ENCODE data around the gene TRIM24.

TRIM24 gene

DNA sequence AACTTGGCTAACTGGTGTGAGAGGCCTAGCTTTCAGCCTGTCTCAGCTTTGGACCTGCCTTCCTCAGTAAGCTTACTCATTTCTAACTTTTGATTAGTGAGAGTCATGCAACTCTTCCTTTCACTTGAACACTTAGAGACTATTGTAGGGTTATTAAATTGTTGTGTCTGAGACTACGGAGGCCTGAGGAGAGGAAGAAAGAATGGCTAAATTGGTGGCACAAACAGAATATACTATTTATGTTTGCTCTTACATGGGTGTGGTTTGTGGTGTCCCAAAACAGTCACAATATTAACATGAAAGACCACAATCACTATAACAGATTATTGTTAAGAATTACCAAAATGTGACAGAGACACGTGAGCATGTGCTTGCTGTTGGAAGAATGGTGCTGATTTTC, 82.1 kb downstream of the TRIM24 start:
- peak; percentile 5 for DNase-seq (ENCODE audit: low spot score)

DNA sequence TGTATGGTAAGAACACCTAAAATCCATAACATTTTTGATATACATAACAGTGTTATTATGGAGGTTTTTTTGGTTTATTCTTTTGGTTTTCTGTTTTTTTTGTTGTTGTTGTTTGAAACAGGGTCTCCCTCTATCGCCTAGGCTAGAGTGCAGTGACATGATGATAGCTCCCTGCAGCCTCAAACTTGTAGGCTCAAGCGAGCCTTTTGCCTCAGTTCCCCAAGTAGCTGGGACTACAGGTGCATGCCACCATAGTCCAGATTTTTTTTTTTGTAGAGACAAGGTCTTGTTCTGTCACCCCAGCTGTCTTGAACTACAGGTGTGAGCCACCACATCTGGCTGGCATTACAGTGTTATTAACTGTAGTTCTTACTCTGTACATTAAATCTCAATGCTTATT, 83.7 kb downstream of the TRIM24 start:
- TF ChIP-seq, protein P1, sequence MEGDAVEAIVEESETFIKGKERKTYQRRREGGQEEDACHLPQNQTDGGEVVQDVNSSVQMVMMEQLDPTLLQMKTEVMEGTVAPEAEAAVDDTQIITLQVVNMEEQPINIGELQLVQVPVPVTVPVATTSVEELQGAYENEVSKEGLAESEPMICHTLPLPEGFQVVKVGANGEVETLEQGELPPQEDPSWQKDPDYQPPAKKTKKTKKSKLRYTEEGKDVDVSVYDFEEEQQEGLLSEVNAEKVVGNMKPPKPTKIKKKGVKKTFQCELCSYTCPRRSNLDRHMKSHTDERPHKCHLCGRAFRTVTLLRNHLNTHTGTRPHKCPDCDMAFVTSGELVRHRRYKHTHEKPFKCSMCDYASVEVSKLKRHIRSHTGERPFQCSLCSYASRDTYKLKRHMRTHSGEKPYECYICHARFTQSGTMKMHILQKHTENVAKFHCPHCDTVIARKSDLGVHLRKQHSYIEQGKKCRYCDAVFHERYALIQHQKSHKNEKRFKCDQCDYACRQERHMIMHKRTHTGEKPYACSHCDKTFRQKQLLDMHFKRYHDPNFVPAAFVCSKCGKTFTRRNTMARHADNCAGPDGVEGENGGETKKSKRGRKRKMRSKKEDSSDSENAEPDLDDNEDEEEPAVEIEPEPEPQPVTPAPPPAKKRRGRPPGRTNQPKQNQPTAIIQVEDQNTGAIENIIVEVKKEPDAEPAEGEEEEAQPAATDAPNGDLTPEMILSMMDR (IDR thresholded peaks at IDR 0.05; ENCODE audit: extremely low read depth, missing control alignments) = no peak
- no peak for DNase-seq (ENCODE audit: low spot score)

More for the DNA sequence above, 82.1 kb downstream of the TRIM24 start:
- TF ChIP-seq, protein P1 (IDR thresholded peaks at IDR 0.05; ENCODE audit: extremely low read depth, missing control alignments) = no peak

DNA sequence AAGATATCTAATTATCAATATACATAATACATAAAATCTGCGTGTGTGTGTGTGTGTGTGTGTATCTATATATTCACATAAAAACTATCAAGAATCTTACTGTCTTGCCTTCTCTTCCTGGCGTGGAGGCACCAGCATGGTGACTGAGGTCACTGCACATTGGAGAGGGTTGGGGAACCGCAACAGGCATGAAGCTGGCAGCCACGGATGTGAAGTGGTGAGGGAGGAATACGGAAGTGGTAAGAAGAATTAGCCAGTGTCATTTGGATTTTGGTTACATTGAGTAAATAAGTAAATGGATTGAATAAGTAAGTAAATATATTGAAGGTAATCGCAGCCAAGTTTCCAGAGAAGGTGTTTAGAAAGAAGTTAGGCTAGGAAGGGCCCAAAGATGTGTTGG, 85.1 kb downstream of the TRIM24 start:
- TF ChIP-seq, protein P1 (IDR thresholded peaks at IDR 0.05; ENCODE audit: extremely low read depth, missing control alignments) = no peak
- no peak for DNase-seq (ENCODE audit: low spot score)

DNA sequence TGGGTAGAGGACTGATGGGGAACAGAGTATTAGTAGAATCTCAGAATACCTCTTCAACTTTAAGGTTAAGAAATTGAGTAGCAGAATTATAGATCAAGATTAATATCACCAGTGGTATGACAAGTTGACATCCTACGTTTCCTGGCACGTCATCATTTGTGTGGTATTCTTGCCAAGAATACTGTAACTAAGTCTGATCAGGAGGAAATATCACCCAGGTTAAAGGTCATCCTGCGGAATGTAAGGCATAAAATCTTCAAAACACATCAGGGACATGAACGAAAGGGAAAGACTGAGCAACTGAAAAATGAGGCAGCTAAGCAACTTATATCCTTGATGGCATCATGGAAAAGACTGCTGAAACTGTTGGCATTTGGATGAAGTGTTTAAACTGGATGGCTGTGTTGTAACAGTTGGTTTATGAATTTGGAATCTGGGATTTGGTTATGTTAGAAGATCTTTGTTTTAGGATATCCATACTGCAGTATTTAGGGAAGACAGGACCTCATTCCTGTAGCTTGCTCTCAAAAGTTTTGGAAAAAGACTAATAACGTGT, 86.1 kb downstream of the TRIM24 start:
- TF ChIP-seq, protein P1 (IDR thresholded peaks at IDR 0.05; ENCODE audit: extremely low read depth, missing control alignments) = no peak
- DNase-seq (ENCODE audit: low spot score) = no peak

DNA sequence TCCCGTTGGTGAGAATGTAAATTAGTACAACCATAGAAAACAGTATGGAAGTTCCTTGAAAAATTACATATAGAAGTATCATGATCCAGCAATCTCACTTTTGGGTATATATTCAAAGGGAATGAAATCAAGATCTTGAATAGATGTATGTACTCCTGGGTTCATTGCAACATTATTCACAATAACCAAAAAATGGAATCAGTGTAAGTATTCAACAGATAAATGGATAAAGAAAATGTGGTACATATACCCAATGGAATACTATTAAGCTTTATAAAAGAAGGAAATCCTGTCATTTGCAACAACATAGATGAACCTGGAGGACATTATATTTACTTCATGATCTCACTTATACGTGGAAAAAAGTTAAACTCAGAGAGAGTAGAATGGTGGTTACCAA, 86.8 kb downstream of the TRIM24 start:
- TF ChIP-seq, protein P1 (IDR thresholded peaks at IDR 0.05; ENCODE audit: extremely low read depth, missing control alignments) = no peak
- no peak for DNase-seq (ENCODE audit: low spot score)

DNA sequence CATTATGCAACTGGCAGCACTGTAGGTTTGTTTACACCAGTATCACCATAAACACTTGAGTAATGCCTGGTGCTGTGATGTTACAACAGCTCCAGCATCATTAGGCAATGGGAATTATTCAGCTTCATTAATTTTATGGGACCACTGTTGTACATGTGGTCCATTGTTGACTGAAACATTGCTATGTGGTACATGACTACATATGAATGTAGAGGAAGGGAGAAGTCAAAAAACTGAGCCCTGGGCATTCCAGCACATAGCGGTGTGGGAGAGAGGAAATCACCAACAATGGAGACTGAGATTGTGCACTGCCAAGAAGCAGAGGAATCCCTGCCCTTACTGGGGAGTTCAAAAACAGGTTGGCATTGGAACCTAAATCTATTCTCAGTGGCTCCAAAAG, 89.0 kb downstream of the TRIM24 start:
- DNase-seq (ENCODE audit: low spot score) = no peak
- TF ChIP-seq, protein P1 (IDR thresholded peaks at IDR 0.05; ENCODE audit: extremely low read depth, missing control alignments) = no peak

DNA sequence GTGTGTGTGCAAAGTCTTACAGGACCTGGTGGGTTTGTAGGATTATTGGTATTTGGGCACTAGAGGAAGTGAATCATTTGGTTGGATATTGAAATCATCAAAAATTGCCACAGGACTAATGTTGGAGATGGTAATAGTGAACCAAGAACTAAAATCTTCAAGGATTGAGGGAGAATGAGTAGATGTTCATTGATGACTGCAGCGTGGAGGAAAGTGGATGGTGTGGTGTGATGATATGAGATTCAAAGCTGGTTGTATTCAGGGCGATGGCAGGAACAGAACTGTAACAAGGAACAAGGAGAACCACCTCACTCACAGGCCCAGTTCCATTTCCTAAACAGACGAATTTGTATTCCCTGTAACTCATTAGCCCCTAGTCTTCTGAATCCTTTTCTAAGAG, 90.3 kb downstream of the TRIM24 start:
- TF ChIP-seq, protein P1 (IDR thresholded peaks at IDR 0.05; ENCODE audit: extremely low read depth, missing control alignments) = no peak
- DNase-seq (ENCODE audit: low spot score) = no peak

Data from GM20000 (cell line).